Transverse colon (tissue), 3 donors: ENCODE data around the gene DCST1.

Experiments
- CTCF ChIP-seq, 5 experiments: fragments of 200-600 bp in 3 of 5; fragments of 450-650 bp in 2 of 5; sonication (generic) in 3 of 5; IDR thresholded peaks; 1 replicate in 2 of 5; 2 replicates in 3 of 5; pipeline ENCODE4 v1.5.1; 2016 to 2017; ENCODE audit warnings: antibody characterized with exemption in 5 of 5, inconsistent platforms in 3 of 5, mild to moderate bottlenecking in 2 of 5, moderate library complexity in 1 of 5
- POLR2A ChIP-seq: fragments of 450-650 bp; IDR thresholded peaks from one replicate; pipeline ENCODE4 v1.6.1; 2016; ENCODE audit warnings: antibody characterized with exemption, mild to moderate bottlenecking, moderate library complexity

GRCh38 chr1:155033524-155033923 is at the start of gene DCST1, which contains the start of gene DCST2:
- no peak for TF ChIP-seq CTCF (IDR thresholded peaks at IDR 0.05)
- no peak for TF ChIP-seq POLR2A
